ENCODE data around the gene POM121L2. TPM values are rescaled to one million over a fixed set of nuclear protein-coding genes. Genes with fewer than 3 reads are reported as not detected.

POM121L2 gene
- total and polyA plus RNA-seq, 2 experiments from 2014 or later = not detected

DNA sequence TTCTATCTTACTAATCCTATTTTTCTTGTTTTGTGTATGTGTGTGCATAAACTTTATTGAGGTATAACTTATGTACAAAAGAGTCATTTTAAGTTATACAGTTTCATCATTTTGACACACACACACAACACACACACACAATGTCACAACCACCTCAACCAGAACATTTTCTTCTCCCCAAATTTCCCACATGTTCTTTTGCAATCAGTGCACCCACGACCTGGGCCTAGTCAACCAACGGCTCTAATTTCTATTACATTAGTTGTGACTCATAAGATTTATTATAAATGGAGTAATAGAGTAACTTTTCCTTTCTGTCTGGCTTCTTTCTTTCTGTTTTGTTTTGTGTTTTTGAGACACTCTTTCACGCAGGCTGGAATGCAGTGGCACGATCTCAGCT, 9.8 kb upstream of the POM121L2 start:
- DNase-seq = no peak
- Histone ChIP-seq H3K9me3 (ENCODE audit: low read depth) (no peaks in the 10 kb centered on the region), H3K4me3 (no peak overlapping the region), H3K79me2 (ENCODE audit: insufficient read depth) (no peaks in the 10 kb centered on the region), H3K9ac (no peak overlapping the region), H3K9me2 (ENCODE audit: insufficient read depth) (no peaks in the 10 kb centered on the region), H4K20me1 (ENCODE audit: insufficient read depth) (no peaks in the 10 kb centered on the region), H3K4me2 (ENCODE audit: unreplicated experiment) (no peak overlapping the region), H3K27ac (no peak overlapping the region), H3K27me3 (replicated peaks; ENCODE audit: insufficient read depth) (peaks cover 15% of the 10 kb centered on the region; the same call in 1 of the 2 replicates), H2AFZ (no peak overlapping the region), H3K4me1 (ENCODE audit: insufficient read depth) (no peaks in the 10 kb centered on the region), H3K36me3 (ENCODE audit: low read depth) (no peaks in the 10 kb centered on the region), H3F3A (ENCODE audit: insufficient read depth) (no peaks in the 10 kb centered on the region)
- TF ChIP-seq EZH2phosphoT487 (IDR thresholded peaks at IDR 0.05; ENCODE audit: insufficient read depth, low read depth) = no peak
- no peak for TF ChIP-seq EZH2 (IDR thresholded peaks at IDR 0.05; ENCODE audit: insufficient read depth, poor library complexity, severe bottlenecking)
- in situ Hi-C loops (cut with MboI) = no loop called here
- WGBS, 2 experiments (ENCODE audit: low coverage in 1 of 2, low lambda C conversion rate in 2 of 2, missing lambda C conversion rate in 2 of 2) = 45 to 53% methylated on average over 4 of the region's 4 CpGs

DNA sequence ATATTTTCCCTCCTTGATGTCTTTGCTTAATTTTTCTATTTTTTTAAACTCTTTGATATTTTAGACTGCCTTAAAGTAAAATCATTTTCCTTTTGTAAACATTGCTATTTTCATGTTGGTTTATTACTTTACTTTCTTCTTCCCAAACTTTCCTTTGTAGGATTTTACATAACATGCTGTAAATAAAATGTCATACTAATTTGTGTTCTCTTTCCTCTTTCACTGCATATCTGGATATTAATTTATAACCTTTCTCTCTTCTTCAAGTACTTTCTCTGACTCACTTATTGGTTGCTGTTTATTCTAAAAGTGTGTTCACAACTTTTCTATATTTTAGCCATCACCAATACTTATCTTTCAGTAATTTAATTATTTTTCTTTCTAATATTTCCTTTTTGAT, 9.3 kb upstream of the POM121L2 start:
- Histone ChIP-seq H4K20me1 (ENCODE audit: insufficient read depth) (no peaks in the 10 kb centered on the region), H3K36me3 (ENCODE audit: low read depth) (no peaks in the 10 kb centered on the region), H3F3A (ENCODE audit: insufficient read depth) (no peaks in the 10 kb centered on the region), H3K27me3 (replicated peaks; ENCODE audit: insufficient read depth) (peaks cover 18% of the 10 kb centered on the region; the same call in 1 of the 2 replicates), H3K4me2 (ENCODE audit: unreplicated experiment) (no peak overlapping the region), H3K79me2 (ENCODE audit: insufficient read depth) (no peaks in the 10 kb centered on the region), H2AFZ (no peak overlapping the region), H3K9me3 (ENCODE audit: low read depth) (no peaks in the 10 kb centered on the region), H3K4me3 (no peak overlapping the region), H3K4me1 (ENCODE audit: insufficient read depth) (no peaks in the 10 kb centered on the region), H3K9me2 (ENCODE audit: insufficient read depth) (no peaks in the 10 kb centered on the region), H3K27ac (no peak overlapping the region), H3K9ac (no peak overlapping the region)
- no peak for TF ChIP-seq EZH2 (IDR thresholded peaks at IDR 0.05; ENCODE audit: insufficient read depth, poor library complexity, severe bottlenecking)
- no peak for TF ChIP-seq EZH2phosphoT487 (IDR thresholded peaks at IDR 0.05; ENCODE audit: insufficient read depth, low read depth)
- DNase-seq = no peak
- in situ Hi-C loops (cut with MboI) = no loop called here

DNA sequence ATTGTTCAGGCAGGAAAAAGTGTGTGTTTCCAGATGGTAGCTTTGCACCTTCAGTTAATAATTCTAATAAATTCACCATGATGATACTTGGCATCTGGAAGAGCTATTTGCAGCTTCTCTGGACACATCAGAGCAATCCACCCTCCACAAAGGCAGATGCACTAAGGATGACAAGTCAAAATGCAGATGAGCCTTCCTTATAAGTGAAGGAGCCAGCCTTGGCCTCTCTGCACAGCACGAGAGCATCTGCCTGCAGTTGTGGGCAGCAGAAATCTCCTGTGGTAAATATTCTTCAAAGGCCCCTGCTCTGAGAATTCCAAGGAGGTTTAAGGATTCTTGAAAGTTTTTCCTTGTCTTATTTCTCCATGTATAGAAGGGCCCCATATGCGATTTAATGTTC, 6.9 kb upstream of the POM121L2 start:
- Histone ChIP-seq H3K9me2 (ENCODE audit: insufficient read depth) (no peaks in the 10 kb centered on the region), H3K4me1 (ENCODE audit: insufficient read depth) (no peaks in the 10 kb centered on the region), H3K36me3 (ENCODE audit: low read depth) (no peaks in the 10 kb centered on the region), H3K4me2 (ENCODE audit: unreplicated experiment) (no peak overlapping the region), H3K27ac (no peak overlapping the region), H3K9ac (no peak overlapping the region), H2AFZ (no peak overlapping the region), H3F3A (ENCODE audit: insufficient read depth) (no peaks in the 10 kb centered on the region), H3K79me2 (ENCODE audit: insufficient read depth) (no peaks in the 10 kb centered on the region), H3K9me3 (ENCODE audit: low read depth) (no peaks in the 10 kb centered on the region), H3K27me3 (replicated peaks; ENCODE audit: insufficient read depth) (peaks cover 18% of the 10 kb centered on the region; the same call in 1 of the 2 replicates), H3K4me3 (no peak overlapping the region), H4K20me1 (ENCODE audit: insufficient read depth) (no peaks in the 10 kb centered on the region)
- no peak for TF ChIP-seq EZH2phosphoT487 (IDR thresholded peaks at IDR 0.05; ENCODE audit: insufficient read depth, low read depth)
- no peak for TF ChIP-seq EZH2 (IDR thresholded peaks at IDR 0.05; ENCODE audit: insufficient read depth, poor library complexity, severe bottlenecking)
- WGBS, 2 experiments (ENCODE audit: low coverage in 1 of 2, low lambda C conversion rate in 2 of 2, missing lambda C conversion rate in 2 of 2) = 17 to 19% methylated on average over 2 of the region's 2 CpGs
- no peak for DNase-seq
- in situ Hi-C loops (cut with MboI) = no loop called here

DNA sequence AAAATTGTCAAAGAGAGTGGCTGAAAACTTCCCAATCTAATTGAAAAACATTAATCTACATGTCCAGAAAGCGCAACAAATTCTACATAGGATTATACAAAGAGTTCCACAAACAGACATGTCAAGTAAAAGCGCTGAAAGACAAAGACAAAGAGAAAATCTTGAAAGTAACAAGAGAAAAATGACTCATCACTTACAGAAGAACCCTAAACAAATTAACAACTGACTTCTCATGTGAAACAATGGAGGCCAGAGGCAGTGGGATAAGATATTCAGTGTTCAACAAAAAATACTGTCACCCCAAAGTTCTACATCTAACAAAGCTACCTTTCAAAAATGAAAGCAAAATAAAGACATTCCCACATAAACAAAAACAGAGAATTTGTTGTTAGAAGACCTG, 2.0 kb upstream of the POM121L2 start:
- no peaks in the 10 kb centered on the region for H3K36me3 ChIP-seq (ENCODE audit: low read depth)
- H3K9me2 ChIP-seq (ENCODE audit: insufficient read depth) = no peaks in the 10 kb centered on the region
- H3K4me3 ChIP-seq = no peak overlapping the region
- TF ChIP-seq EZH2phosphoT487 (IDR thresholded peaks at IDR 0.05; ENCODE audit: insufficient read depth, low read depth) (no peak), EZH2 (IDR thresholded peaks at IDR 0.05; ENCODE audit: insufficient read depth, poor library complexity, severe bottlenecking) (no peak)
- WGBS, 2 experiments (ENCODE audit: low coverage in 1 of 2, low lambda C conversion rate in 2 of 2, missing lambda C conversion rate in 2 of 2) = 41 to 45% methylated on average over 2 of the region's 2 CpGs
- no peak for DNase-seq
- no peaks in the 10 kb centered on the region for H3F3A ChIP-seq (ENCODE audit: insufficient read depth)
- H3K79me2 ChIP-seq (ENCODE audit: insufficient read depth) = no peaks in the 10 kb centered on the region
- H4K20me1 ChIP-seq (ENCODE audit: insufficient read depth) = no peaks in the 10 kb centered on the region
- in situ Hi-C loops (cut with MboI) = no loop called here
- no peak overlapping the region for H3K4me2 ChIP-seq (ENCODE audit: unreplicated experiment)
- peaks cover 36% of the 10 kb centered on the region for H3K27me3 ChIP-seq (replicated peaks; ENCODE audit: insufficient read depth)
- no peak overlapping the region for H2AFZ ChIP-seq
- no peaks in the 10 kb centered on the region for H3K9me3 ChIP-seq (ENCODE audit: low read depth)
- no peaks in the 10 kb centered on the region for H3K4me1 ChIP-seq (ENCODE audit: insufficient read depth)
- H3K27ac ChIP-seq = no peak overlapping the region
- H3K9ac ChIP-seq = no peak overlapping the region

DNA sequence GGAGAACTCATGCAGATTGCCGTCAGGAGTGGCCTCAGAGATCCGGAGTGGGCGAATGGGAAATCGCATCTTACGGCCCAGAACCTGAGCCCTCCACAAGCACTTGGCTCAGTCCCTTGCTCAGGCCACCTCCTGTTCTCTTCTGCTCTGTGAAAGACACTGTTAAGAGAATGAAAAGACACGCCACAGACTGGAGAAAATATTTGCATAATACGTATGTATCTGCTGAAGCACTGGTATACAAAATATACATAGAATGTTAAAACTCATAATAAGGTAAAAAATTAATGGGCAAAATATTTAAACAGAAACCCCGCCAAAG, 838 bp upstream of the POM121L2 start:
- peak overlapping the region; percentile 79 for H3K4me3 ChIP-seq
- no peaks in the 10 kb centered on the region for H3K79me2 ChIP-seq (ENCODE audit: insufficient read depth)
- H3K4me2 ChIP-seq (ENCODE audit: unreplicated experiment) = peak overlapping the region; percentile 79
- H3F3A ChIP-seq (ENCODE audit: insufficient read depth) = no peaks in the 10 kb centered on the region
- H3K9me3 ChIP-seq (ENCODE audit: low read depth) = no peaks in the 10 kb centered on the region
- H3K36me3 ChIP-seq (ENCODE audit: low read depth) = no peaks in the 10 kb centered on the region
- H3K9me2 ChIP-seq (ENCODE audit: insufficient read depth) = no peaks in the 10 kb centered on the region
- in situ Hi-C loops (cut with MboI) = no loop called here
- peaks cover 35% of the 10 kb centered on the region for H3K27me3 ChIP-seq (replicated peaks; ENCODE audit: insufficient read depth)
- no peak overlapping the region for H3K9ac ChIP-seq
- no peaks in the 10 kb centered on the region for H3K4me1 ChIP-seq (ENCODE audit: insufficient read depth)
- WGBS, 2 experiments (ENCODE audit: low coverage in 1 of 2, low lambda C conversion rate in 2 of 2, missing lambda C conversion rate in 2 of 2) = 7% methylated on average over 8 of the region's 8 CpGs
- TF ChIP-seq EZH2phosphoT487 (IDR thresholded peaks at IDR 0.05; ENCODE audit: insufficient read depth, low read depth) = no peak
- no peak for TF ChIP-seq EZH2 (IDR thresholded peaks at IDR 0.05; ENCODE audit: insufficient read depth, poor library complexity, severe bottlenecking)
- H4K20me1 ChIP-seq (ENCODE audit: insufficient read depth) = no peaks in the 10 kb centered on the region
- 0 out of 2 replicates have a peak overlapping the region, but pooled peaks have one; percentile 88 for H2AFZ ChIP-seq
- no peak for DNase-seq
- H3K27ac ChIP-seq = no peak overlapping the region

Measured in GM23248 (cell line).